OCI-LY3 (cell line): ENCODE results near the gene SIN3A.

ENCODE experiments used
- H2AFZ ChIP-seq: fragments of 200-600, 300-600 bp; shearing (Covaris generic); 2 replicates; pipeline ENCODE4 v1.6.0; 2014; ENCODE audit warnings: antibody characterized with exemption, low read depth, low read length
- H3K27ac ChIP-seq: fragments of 200-600, 300-600 bp; sonication (generic); 2 replicates; pipeline ENCODE4 v1.5.1; 2014; ENCODE audit warnings: mild to moderate bottlenecking, low read length, moderate library complexity, mixed read lengths
- H3K27me3 ChIP-seq: fragments of 200-600, 300-600 bp; sonication (generic); 2 replicates; pipeline ENCODE4 v1.6.1; 2014; ENCODE audit warnings: low read depth, low read length, mixed read lengths
- H3K36me3 ChIP-seq: fragments of 200-600, 300-600 bp; sonication (generic); replicated peaks from 2 replicates; pipeline ENCODE3; 2014; ENCODE audit warnings: low read depth, low read length, mixed read lengths
- H3K4me1 ChIP-seq: fragments of 300-600, 200-600 bp; sonication (generic); 2 replicates; pipeline ENCODE4 v1.6.1; 2014; ENCODE audit warnings: low read length, mixed read lengths
- H3K4me2 ChIP-seq: fragments of 200-600, 300-600 bp; sonication (generic); 2 replicates; pipeline ENCODE4 v1.6.1; 2014; ENCODE audit warnings: low read length, mixed read lengths
- H3K4me3 ChIP-seq: fragments of 300-600, 200-600 bp; sonication (generic); 2 replicates; pipeline ENCODE4 v1.5.1; 2014; ENCODE audit warnings: antibody characterized with exemption, mild to moderate bottlenecking, low read length, moderate library complexity
- H3K79me2 ChIP-seq: fragments of 300-600, 200-600 bp; shearing (Covaris generic); 2 replicates; pipeline ENCODE4 v1.6.1; 2014; ENCODE audit warnings: mild to moderate bottlenecking, low read length, mixed read lengths
- H3K9ac ChIP-seq: fragments of 300-600, 200-600 bp; shearing (Covaris generic); 2 replicates; pipeline ENCODE4 v1.6.0; 2014; ENCODE audit warnings: mild to moderate bottlenecking, low read length, moderate library complexity
- H3K9me3 ChIP-seq: fragments of 200-600, 300-600 bp; shearing (Covaris generic); 2 replicates; pipeline ENCODE4 v1.6.1; 2014; ENCODE audit warnings: low read length, mixed read lengths; ENCODE audit not compliant: insufficient read depth
- H4K20me1 ChIP-seq: fragments of 200-600, 300-600 bp; sonication (generic); 2 replicates; pipeline ENCODE4 v1.6.1; 2016; ENCODE audit warnings: low read length, mixed read lengths; ENCODE audit not compliant: insufficient read depth
- EZH2phosphoT487 ChIP-seq: fragments of 200-600 bp; shearing (Covaris generic); IDR thresholded peaks from 2 replicates; pipeline ENCODE4 v1.6.1; 2018; ENCODE audit warnings: antibody characterized with exemption, mixed run types, low read depth
- TF ChIP-seq, protein P1 (sequence below): fragments of 200-600, 300-600 bp; sonication (generic); IDR thresholded peaks from 2 replicates; pipeline ENCODE4 v1.5.1; 2014; ENCODE audit warnings: antibody characterized with exemption, low read length, low read depth

Gene SIN3A

DNA sequence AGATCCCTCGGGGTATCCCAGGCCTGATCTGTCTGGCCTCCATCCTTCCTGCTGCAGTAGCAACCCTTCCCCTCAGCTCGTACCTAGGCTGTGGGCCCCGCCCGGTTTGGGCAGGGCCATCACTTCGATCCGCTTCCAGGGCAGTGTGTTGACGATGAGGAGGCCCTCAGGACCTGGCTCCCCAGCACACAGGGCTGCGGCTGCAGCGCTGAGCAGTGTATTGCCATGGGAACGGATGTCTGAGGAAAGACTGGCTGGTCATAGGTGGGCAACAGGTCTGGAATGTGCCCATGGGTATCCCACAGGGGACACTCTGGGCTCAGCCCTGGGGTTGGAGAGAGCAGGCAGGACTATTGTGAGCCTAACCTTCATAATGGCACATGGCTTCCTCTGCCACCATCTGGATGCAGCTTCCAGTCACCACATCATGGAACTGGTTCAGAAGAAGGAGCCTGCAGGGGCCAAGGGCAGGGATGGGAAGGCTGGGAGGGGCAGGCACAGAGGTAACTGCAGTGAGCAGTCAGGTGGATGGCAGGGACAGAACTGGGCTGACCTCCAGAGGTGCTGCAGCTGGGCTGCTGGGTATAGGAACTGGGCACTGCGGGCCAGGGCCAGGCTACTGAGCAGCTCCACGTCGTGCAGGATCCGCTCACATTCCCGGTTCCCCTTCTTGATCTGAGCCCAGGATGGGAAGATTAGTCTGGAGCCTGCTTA, 91.8 kb downstream of the SIN3A start:
- no peaks in the 10 kb centered on the region for H4K20me1 ChIP-seq
- no peak overlapping the region for H3K4me2 ChIP-seq
- TF ChIP-seq, protein P1, sequence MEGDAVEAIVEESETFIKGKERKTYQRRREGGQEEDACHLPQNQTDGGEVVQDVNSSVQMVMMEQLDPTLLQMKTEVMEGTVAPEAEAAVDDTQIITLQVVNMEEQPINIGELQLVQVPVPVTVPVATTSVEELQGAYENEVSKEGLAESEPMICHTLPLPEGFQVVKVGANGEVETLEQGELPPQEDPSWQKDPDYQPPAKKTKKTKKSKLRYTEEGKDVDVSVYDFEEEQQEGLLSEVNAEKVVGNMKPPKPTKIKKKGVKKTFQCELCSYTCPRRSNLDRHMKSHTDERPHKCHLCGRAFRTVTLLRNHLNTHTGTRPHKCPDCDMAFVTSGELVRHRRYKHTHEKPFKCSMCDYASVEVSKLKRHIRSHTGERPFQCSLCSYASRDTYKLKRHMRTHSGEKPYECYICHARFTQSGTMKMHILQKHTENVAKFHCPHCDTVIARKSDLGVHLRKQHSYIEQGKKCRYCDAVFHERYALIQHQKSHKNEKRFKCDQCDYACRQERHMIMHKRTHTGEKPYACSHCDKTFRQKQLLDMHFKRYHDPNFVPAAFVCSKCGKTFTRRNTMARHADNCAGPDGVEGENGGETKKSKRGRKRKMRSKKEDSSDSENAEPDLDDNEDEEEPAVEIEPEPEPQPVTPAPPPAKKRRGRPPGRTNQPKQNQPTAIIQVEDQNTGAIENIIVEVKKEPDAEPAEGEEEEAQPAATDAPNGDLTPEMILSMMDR = no peak
- no peak for TF ChIP-seq EZH2phosphoT487
- no peak overlapping the region for H3K27ac ChIP-seq
- no peaks in the 10 kb centered on the region for H3K9me3 ChIP-seq
- H3K9ac ChIP-seq = no peak overlapping the region
- no peaks in the 10 kb centered on the region for H3K79me2 ChIP-seq
- H3K36me3 ChIP-seq = peaks cover 11% of the 10 kb centered on the region
- H3K4me1 ChIP-seq = no peaks in the 10 kb centered on the region
- no peak overlapping the region for H2AFZ ChIP-seq
- no peaks in the 10 kb centered on the region for H3K27me3 ChIP-seq
- no peak overlapping the region for H3K4me3 ChIP-seq

DNA sequence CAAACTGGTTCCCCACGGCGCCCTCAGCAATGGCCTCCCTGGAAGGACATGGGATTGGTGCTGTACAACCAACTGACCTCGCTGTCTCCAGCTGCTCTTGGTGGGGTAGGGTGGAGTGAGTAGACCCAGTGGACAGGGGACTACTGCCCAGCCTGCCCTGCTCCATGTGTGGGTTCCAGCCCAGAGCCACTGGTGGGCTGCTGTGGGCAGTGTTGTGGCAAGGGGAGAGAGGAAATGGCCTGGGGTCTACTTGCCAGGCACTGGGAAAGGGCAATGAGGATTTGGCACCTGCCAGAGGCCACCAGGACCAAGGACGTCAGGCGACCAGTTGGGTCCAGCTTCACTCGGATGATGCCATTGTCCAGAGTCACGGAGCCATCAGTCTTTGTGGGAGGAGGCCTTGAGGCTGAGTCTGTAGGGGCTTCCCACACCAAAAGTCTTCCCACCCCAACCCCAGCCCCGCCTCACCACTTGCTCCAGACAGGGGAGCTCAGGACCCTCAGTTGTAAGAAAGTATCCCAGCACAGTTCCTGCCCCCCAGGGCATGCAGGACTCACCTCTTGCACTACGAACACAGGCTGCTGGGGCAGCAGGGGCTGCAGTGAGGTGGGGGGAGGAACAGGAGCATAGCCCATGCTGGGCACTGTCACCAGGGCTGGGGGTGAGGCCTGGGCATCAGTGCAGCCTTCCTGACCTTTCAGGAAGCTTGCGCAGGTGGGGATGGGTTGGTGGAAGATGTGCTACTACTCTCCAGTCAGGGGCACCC, 92.5 kb downstream of the SIN3A start:
- no peaks in the 10 kb centered on the region for H4K20me1 ChIP-seq
- H2AFZ ChIP-seq = no peak overlapping the region
- no peaks in the 10 kb centered on the region for H3K4me1 ChIP-seq
- TF ChIP-seq, protein P1 = no peak
- no peak for TF ChIP-seq EZH2phosphoT487
- H3K27ac ChIP-seq = no peak overlapping the region
- H3K9me3 ChIP-seq = no peaks in the 10 kb centered on the region
- H3K4me3 ChIP-seq = no peak overlapping the region
- no peak overlapping the region for H3K4me2 ChIP-seq
- H3K9ac ChIP-seq = no peak overlapping the region
- no peaks in the 10 kb centered on the region for H3K27me3 ChIP-seq
- H3K36me3 ChIP-seq = peaks cover 6% of the 10 kb centered on the region
- no peaks in the 10 kb centered on the region for H3K79me2 ChIP-seq

DNA sequence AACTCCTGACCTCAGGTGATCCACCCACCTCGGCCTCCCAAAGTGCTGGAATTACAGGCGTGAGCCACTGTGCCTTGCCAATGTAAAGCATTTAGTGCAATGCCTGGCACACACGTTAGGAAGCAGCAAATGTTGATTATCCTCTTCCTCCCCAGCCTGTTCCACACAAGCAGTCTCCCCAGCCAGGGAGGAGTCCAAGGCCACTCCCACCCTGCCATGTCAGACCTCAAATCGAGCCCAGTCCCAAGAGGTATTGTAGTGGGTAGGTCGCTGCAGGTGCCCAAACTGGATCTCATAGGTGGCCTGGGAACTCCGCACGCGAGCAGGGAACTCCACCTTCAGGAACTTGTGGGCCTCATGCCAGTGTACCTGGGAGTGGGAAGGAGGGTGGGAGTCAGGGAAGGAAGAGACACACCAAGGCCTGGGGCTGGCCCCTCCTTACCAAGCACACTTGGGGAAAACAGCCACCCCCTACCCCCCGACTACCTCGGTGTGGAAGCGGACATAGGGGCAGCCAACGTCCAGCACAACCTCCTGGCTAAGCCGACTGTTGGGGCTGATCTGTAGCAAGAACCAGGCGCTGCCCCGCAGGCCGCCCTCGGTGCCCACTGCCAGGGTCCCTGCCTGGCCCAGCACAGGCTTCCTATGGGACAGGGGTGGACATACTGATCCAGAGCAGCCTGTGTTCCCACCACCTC, 93.4 kb downstream of the SIN3A start:
- no peak overlapping the region for H3K4me3 ChIP-seq
- no peaks in the 10 kb centered on the region for H3K4me1 ChIP-seq
- no peak for TF ChIP-seq EZH2phosphoT487
- TF ChIP-seq, protein P1 = no peak
- no peaks in the 10 kb centered on the region for H3K27me3 ChIP-seq
- H3K9me3 ChIP-seq = no peaks in the 10 kb centered on the region
- H3K9ac ChIP-seq = no peak overlapping the region
- H3K27ac ChIP-seq = no peak overlapping the region
- no peak overlapping the region for H3K4me2 ChIP-seq
- no peaks in the 10 kb centered on the region for H3K79me2 ChIP-seq
- peaks cover 6% of the 10 kb centered on the region for H3K36me3 ChIP-seq
- no peaks in the 10 kb centered on the region for H4K20me1 ChIP-seq
- no peak overlapping the region for H2AFZ ChIP-seq

DNA sequence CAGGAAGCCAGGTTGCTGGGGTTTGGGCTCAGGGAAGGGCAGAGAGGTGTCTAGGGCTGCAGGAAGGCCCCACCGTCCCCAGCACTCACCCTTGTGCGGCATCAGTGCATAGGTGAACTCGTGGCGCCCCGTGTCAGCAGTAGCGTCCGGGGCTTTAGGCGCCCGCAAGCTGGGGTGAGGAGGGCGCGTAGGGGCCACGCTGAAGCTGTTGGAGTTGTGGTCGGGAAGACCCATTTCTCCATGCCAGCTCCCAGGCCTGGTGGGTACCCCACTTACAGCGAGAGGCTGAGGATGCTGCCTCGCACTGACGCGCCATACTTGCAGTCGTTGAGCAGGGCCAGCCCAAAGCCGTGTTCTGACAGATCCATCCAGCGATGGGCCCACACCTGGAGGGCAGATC, 95.0 kb downstream of the SIN3A start:
- Histone ChIP-seq H3K27ac (no peak overlapping the region), H3K9me3 (no peaks in the 10 kb centered on the region), H3K4me3 (no peak overlapping the region), H3K4me1 (no peaks in the 10 kb centered on the region), H4K20me1 (no peaks in the 10 kb centered on the region), H3K4me2 (no peak overlapping the region), H2AFZ (no peak overlapping the region), H3K9ac (no peak overlapping the region), H3K27me3 (no peaks in the 10 kb centered on the region), H3K36me3 (peaks cover 6% of the 10 kb centered on the region), H3K79me2 (no peaks in the 10 kb centered on the region)
- TF ChIP-seq, protein P1 = no peak
- TF ChIP-seq EZH2phosphoT487 = no peak
